GM12878 (cell line): ENCODE measurements around the gene PDXDC1. TPM values are rescaled to one million over a fixed set of nuclear protein-coding genes. Genes with fewer than 3 reads are reported as not detected.

Experiments used
- ATAC-seq: fragments of 200-7000 bp; cut with Tn5 transposase; 3 replicates; pipeline ENCODE4 v1.9.1; 2020; ENCODE audit warnings: mild to moderate bottlenecking, moderate library complexity
- BruUV-seq: library from RNA; stranded (reverse); fragments of 400-500 nt; replicated peaks from 2 replicates; lab custom pipeline; 2021; lab: Mats Ljungman, UMichigan
- CTCF ChIA-PET: fragments of 300-600 bp; sonication (Branson Sonifier 250); formaldehyde crosslinking; extraction: SDS; loops from one replicate; lab custom pipeline; 2021; ENCODE audit warnings: inconsistent platforms; lab: Yijun Ruan, JAX
- POLR2A ChIA-PET: fragments of 350-600 bp; formaldehyde crosslinking; extraction: SDS; loops from one replicate; lab custom pipeline; 2021; ENCODE audit warnings: inconsistent platforms; lab: Charles Lee
- RAD21 ChIA-PET: fragments of 300-600 bp; sonication (Branson Sonifier 250); formaldehyde crosslinking; loops from one replicate; lab custom pipeline; 2023; ENCODE audit warnings: antibody characterized with exemption; ENCODE audit not compliant: unreplicated experiment; lab: Charles Lee
- SMC1A ChIA-PET: fragments of 300-600 bp; sonication (Branson Sonifier 250); formaldehyde crosslinking; loops from one replicate; lab custom pipeline; 2023; ENCODE audit not compliant: unreplicated experiment, uncharacterized antibody; lab: Charles Lee
- DNase-seq: peaks from one replicate; pipeline ENCODE4 v3.0.0-alpha.2; 2011; ENCODE audit warnings: low read depth, low spot score
- FAIRE-seq: peaks from 3 replicates; lab custom pipeline; 2011; peaks lifted over from hg19 to GRCh38; lab: Jason Lieb, UNC
- H2AFZ ChIP-seq: 2 replicates; pipeline ENCODE4 v1.6.0; 2011; ENCODE audit warnings: low read depth, low read length, control low read depth; ENCODE audit not compliant: control insufficient read depth
- H3K27ac ChIP-seq: 2 replicates; pipeline ENCODE4 v1.5.1; 2011; ENCODE audit warnings: control low read depth; ENCODE audit not compliant: control insufficient read depth, insufficient read depth
- H3K27me3 ChIP-seq, 2 experiments: replicated peaks in 1 of 2; 2 replicates each; pipeline versions ENCODE4 v1.6.0 to v1.6.1; 2011; ENCODE audit warnings: low read length in 1 of 2; ENCODE audit not compliant: control insufficient read depth in 2 of 2, insufficient read depth in 2 of 2
- H3K36me3 ChIP-seq, 2 experiments: 2 replicates each; pipeline ENCODE4 v1.5.1; 2011; ENCODE audit warnings: low read length in 1 of 2; ENCODE audit not compliant: control insufficient read depth in 2 of 2, insufficient read depth in 2 of 2
- H3K4me1 ChIP-seq: 2 replicates; pipeline ENCODE4 v1.6.1; 2011; ENCODE audit warnings: mild to moderate bottlenecking, low read length, moderate library complexity, mixed read lengths; ENCODE audit not compliant: control insufficient read depth, insufficient read depth
- H3K4me2 ChIP-seq: 2 replicates; pipeline ENCODE4 v1.6.0; 2011; ENCODE audit warnings: control low read depth; ENCODE audit not compliant: control insufficient read depth, insufficient read depth
- H3K4me3 ChIP-seq: fragments of 200-600 bp; sonication (generic); 2 replicates; pipeline ENCODE4 v1.5.1; 2016
- H3K79me2 ChIP-seq: 2 replicates; pipeline ENCODE4 v1.6.0; 2011; ENCODE audit warnings: low read length; ENCODE audit not compliant: control insufficient read depth, insufficient read depth
- H3K9ac ChIP-seq: 2 replicates; pipeline ENCODE4 v1.8.0; 2011; ENCODE audit warnings: low read length, control low read depth, mixed read lengths; ENCODE audit not compliant: control insufficient read depth, insufficient read depth
- H3K9me3 ChIP-seq: replicated peaks from 3 replicates; pipeline ENCODE4 v1.5.1; 2011; ENCODE audit warnings: mild to moderate bottlenecking, low read length; ENCODE audit not compliant: control insufficient read depth, insufficient read depth
- H4K20me1 ChIP-seq: 2 replicates; pipeline ENCODE4 v1.6.0; 2011; ENCODE audit not compliant: control insufficient read depth, insufficient read depth
- CHD2 ChIP-seq: IDR thresholded peaks from 2 replicates; pipeline ENCODE4 v1.6.1; 2011; ENCODE audit warnings: low read depth, low read length, improper control_type of control experiment, borderline replicate concordance
- IRF4 ChIP-seq: IDR thresholded peaks from 2 replicates; pipeline ENCODE4 v1.6.1; 2011; ENCODE audit warnings: low read depth, low read length
- MLLT1 ChIP-seq: fragments of 450-650 bp; IDR thresholded peaks from 2 replicates; pipeline ENCODE4 v1.6.1; 2016; ENCODE audit warnings: mild to moderate bottlenecking
- POLR2A ChIP-seq: IDR thresholded peaks from 2 replicates; pipeline ENCODE4 v1.6.1; 2011; ENCODE audit warnings: low read depth, mild to moderate bottlenecking, low read length
- TBL1XR1 ChIP-seq: IDR thresholded peaks from 2 replicates; pipeline ENCODE4 v1.6.1; 2012; ENCODE audit warnings: low read depth, low read length, improper control_type of control experiment
- WGBS: methylation state at CpG from one replicate; pipeline ENCODE4 v1.1.6; 2016; ENCODE audit warnings: low lambda C conversion rate; ENCODE audit not compliant: insufficient replicate concordance, insufficient coverage; ENCODE audit errors: missing lambda C conversion rate; 5-methylcytosine and 5-hydroxymethylcytosine counted together
- in situ Hi-C: fragments of 300-500 bp; cut with MboI; formaldehyde crosslinking; loops from 9 replicates; pipeline ENCODE4 v1.14.3; 2018; ENCODE audit warnings: mixed read lengths
- intact Hi-C: fragments of 100-400 bp; cut with micrococcal nuclease; formaldehyde crosslinking; loops from one replicate; pipeline ENCODE4 v1.14.2; 2022; ENCODE audit not compliant: unreplicated experiment
- polyA plus RNA-seq, 11 experiments: library from polyadenylated mRNA; depleted of rRNA in 4 of 11; unstranded in 6 of 11; stranded (reverse) in 5 of 11; fragments of >200 nt; fragmentation: Nextera tagmentation in 4 of 11; fragmentation: Illumina TruSeq in 1 of 11; extraction: Ambion mirVana in 4 of 11; extraction: Trizol in 1 of 11; gene quantifications; 1 replicate in 1 of 11; 2 replicates in 10 of 11; pipeline versions ENCODE4 v1.2.1 to v1.2.3, GENCODE V29; 2011 to 2016; ENCODE audit warnings: inconsistent platforms in 2 of 11, missing spikeins in 2 of 11, low read depth in 1 of 11
- total RNA-seq, 4 experiments: library from RNA; depleted of rRNA in 3 of 4; stranded (reverse); fragments of >200 nt in 3 of 4; fragmentation: Illumina TruSeq in 1 of 4; extraction: Trizol in 1 of 4; gene quantifications; 2 replicates each; pipeline versions ENCODE4 v1.2.1 to v1.2.3, GENCODE V29; 2013 to 2021

Gene PDXDC1
- total and polyA plus RNA-seq, 10 of the 15 experiments (the other 5 are each of a cell fraction or from before 2014, with no cell fraction given), result 6.1 to 78.2 (median 53.8) TPM

GRCh38 chr16:15033309-15033707 lies 58.5 kb downstream of the PDXDC1 start:
- Histone ChIP-seq H3K36me3 (peaks cover 27 to 29% of the 10 kb centered on the region in 2 experiments), H3K9me3 (no peaks in the 10 kb centered on the region), H3K79me2 (no peaks in the 10 kb centered on the region), H3K4me1 (no peaks in the 10 kb centered on the region), H3K9ac (no peak overlapping the region), H3K27ac (no peak overlapping the region), H3K27me3 (no peaks in the 10 kb centered on the region)
- RAD21 ChIA-PET, result no interaction called here
- 88% methylated on average over 14 of the region's 14 CpGs for WGBS
- SMC1A ChIA-PET, result interaction anchor here (1.0 kb wide), 1 partner anchor 19 kb away, joined by 3 read pairs; no protein-coding TSS in a partner anchor
- no peak for FAIRE-seq
- intact Hi-C loops, result no loop called here
- CTCF ChIA-PET, result no interaction called here
- TF ChIP-seq IRF4, result no peak
- TF ChIP-seq TBL1XR1, result no peak
- no peak for TF ChIP-seq MLLT1
- TF ChIP-seq, all 136 proteins: peak for 0
- DNase-seq, result no peak
- Histone ChIP-seq H4K20me1 (no peaks in the 10 kb centered on the region), H3K4me3 (no peak overlapping the region), H2AFZ (no peak overlapping the region), H3K4me2 (no peak overlapping the region)
- no TSS peak for BruUV-seq
- ATAC-seq, result no peak
- in situ Hi-C loops, result no loop called here
- POLR2A ChIA-PET, result no interaction called here

GRCh38 chr16:15034266-15035162 lies 59.7 kb downstream of the PDXDC1 start:
- Histone ChIP-seq H3K9me3 (no peaks in the 10 kb centered on the region), H3K4me2 (no peak overlapping the region), H3K27me3 (no peaks in the 10 kb centered on the region), H3K27ac (no peak overlapping the region), H3K4me3 (no peak overlapping the region), H3K4me1 (no peaks in the 10 kb centered on the region), H4K20me1 (no peaks in the 10 kb centered on the region), H2AFZ (no peak overlapping the region), H3K79me2 (no peaks in the 10 kb centered on the region), H3K9ac (no peak overlapping the region), H3K36me3 (peaks cover 27 to 35% of the 10 kb centered on the region in 2 experiments)
- peak; percentile 60 for TF ChIP-seq POLR2A
- TF ChIP-seq CHD2, result no peak
- in situ Hi-C loops (no loop called here), intact Hi-C loops (no loop called here)
- DNase-seq (no peak), ATAC-seq (no peak), FAIRE-seq (no peak)
- RAD21 ChIA-PET, result no interaction called here
- WGBS, result 97% methylated on average over 23 of the region's 23 CpGs
- BruUV-seq, result no TSS peak
- POLR2A ChIA-PET, result no interaction called here
- SMC1A ChIA-PET, result interaction anchor here (1.0 kb wide), 1 partner anchor 20 kb away, joined by 3 read pairs; no protein-coding TSS in a partner anchor
- CTCF ChIA-PET, result no interaction called here
